Activated CD8-positive, alpha-beta memory T cell treated with anti-CD3 and anti-CD28 coated beads, Interleukin-2, amount 10 ng/mL, durations not matched to agents 7 days and 5 days (primary cell): ENCODE measurements around the gene INO80C. TPM values are rescaled to one million over a fixed set of nuclear protein-coding genes. Genes with fewer than 3 reads are reported as not detected.
"Not testable (repeated sequence)": the region's sequence is repeated elsewhere in the genome, so short reads cannot be mapped to it uniquely, and the experiment has no call there.

Experiments used
- ATAC-seq: fragments of 150-1000 bp; cut with Tn5 transposase; one replicate; pipeline ENCODE4 v1.10.0; 2021; ENCODE audit warnings: moderate library complexity
- CTCF ChIA-PET: fragments of 350-600 bp; sonication (Branson Sonifier 250); formaldehyde crosslinking; loops from one replicate; lab custom pipeline; 2021; ENCODE audit warnings: antibody characterized with exemption; lab: Charles Lee
- DNase-seq: peaks from one replicate; pipeline ENCODE4 v3.0.0-alpha.2; 2020
- H3K27ac Mint-ChIP-seq: one replicate; pipeline ENCODE4 v1.8.0; 2021; ENCODE audit warnings: mild to moderate bottlenecking, mixed read lengths
- H3K27me3 Mint-ChIP-seq: one replicate; pipeline ENCODE4 v1.8.0; 2021; ENCODE audit warnings: mixed read lengths
- H3K36me3 Mint-ChIP-seq: one replicate; pipeline ENCODE4 v1.8.0; 2021; ENCODE audit warnings: mild to moderate bottlenecking, mixed read lengths
- H3K4me1 Mint-ChIP-seq: one replicate; pipeline ENCODE4 v1.8.0; 2021; ENCODE audit warnings: mixed read lengths
- H3K4me3 Mint-ChIP-seq: one replicate; pipeline ENCODE4 v1.8.0; 2021; ENCODE audit warnings: mild to moderate bottlenecking, moderate library complexity, mixed read lengths
- H3K9me3 Mint-ChIP-seq: one replicate; pipeline ENCODE4 v1.8.0; 2022; ENCODE audit warnings: low read depth, mixed read lengths
- total RNA-seq, 2 experiments: library from RNA; stranded (reverse); gene quantifications; one replicate each; pipeline ENCODE4 v1.2.3, GENCODE V29; 2021

The INO80C gene
- total RNA-seq, 2 experiments from 2014 or later, result 18.5 TPM

- Mint-ChIP-seq H3K4me1 (peaks cover 6% of the 10 kb centered on the region), H3K27ac (no peak overlapping the region), H3K4me3 (no peak overlapping the region), H3K9me3 (no peaks in the 10 kb centered on the region), H3K27me3 (no peaks in the 10 kb centered on the region), H3K36me3 (peaks cover 11% of the 10 kb centered on the region)
- DNase-seq (no peak), ATAC-seq (no peak)
- CTCF ChIA-PET, result no interaction called here
These were observed 6.7 kb downstream of the INO80C start for GRCh38 chr18:35490894-35491699.

GRCh38 chr18:35489913-35490490 lies 7.8 kb downstream of the INO80C start:
- DNase-seq (no peak), ATAC-seq (no peak)
- H3K4me3 Mint-ChIP-seq, result no peak overlapping the region
- H3K27ac Mint-ChIP-seq, result no peak overlapping the region
- no peaks in the 10 kb centered on the region for H3K27me3 Mint-ChIP-seq
- no peaks in the 10 kb centered on the region for H3K9me3 Mint-ChIP-seq
- peaks cover 11% of the 10 kb centered on the region for H3K36me3 Mint-ChIP-seq
- H3K4me1 Mint-ChIP-seq, result peaks cover 1% of the 10 kb centered on the region
- CTCF ChIA-PET, result no interaction called here

- not testable (repeated sequence) for H3K27ac Mint-ChIP-seq, H3K4me1 Mint-ChIP-seq, DNase-seq, H3K4me3 Mint-ChIP-seq, H3K27me3 Mint-ChIP-seq, H3K9me3 Mint-ChIP-seq, ATAC-seq
- peaks cover 11% of the 10 kb centered on the region for H3K36me3 Mint-ChIP-seq
- CTCF ChIA-PET, result interaction anchor here (0.6 kb wide), 1 partner anchor 85 kb away, joined by 3 read pairs; no protein-coding TSS in a partner anchor
These were observed 8.5 kb downstream of the INO80C start for GRCh38 chr18:35489281-35489680.

- H3K27me3 Mint-ChIP-seq, DNase-seq, H3K4me3 Mint-ChIP-seq, H3K4me1 Mint-ChIP-seq, H3K27ac Mint-ChIP-seq, H3K9me3 Mint-ChIP-seq, ATAC-seq: not testable (repeated sequence)
- CTCF ChIA-PET, result interaction anchor here (1.4 kb wide), 1 partner anchor 9 kb away, joined by 3 read pairs; no protein-coding TSS in a partner anchor
- peaks cover 11% of the 10 kb centered on the region for H3K36me3 Mint-ChIP-seq
These were observed 9.4 kb downstream of the INO80C start for GRCh38 chr18:35488396-35488795.

GRCh38 chr18:35487525-35487924 lies 10.2 kb downstream of the INO80C start:
- not testable (repeated sequence) for H3K27ac Mint-ChIP-seq

GRCh38 chr18:35485852-35486251 lies 11.9 kb downstream of the INO80C start:
- no peak overlapping the region for H3K27ac Mint-ChIP-seq
- CTCF ChIA-PET, result no interaction called here
- ATAC-seq, result no peak

More at GRCh38 chr18:35487525-35487924, 10.2 kb downstream of the INO80C start:
- ATAC-seq, H3K4me3 Mint-ChIP-seq, DNase-seq, H3K9me3 Mint-ChIP-seq, H3K4me1 Mint-ChIP-seq, H3K27me3 Mint-ChIP-seq: not testable (repeated sequence)
- CTCF ChIA-PET, result interaction anchor here (1.4 kb wide), 1 partner anchor 8 kb away, joined by 3 read pairs; no protein-coding TSS in a partner anchor
- peaks cover 11% of the 10 kb centered on the region for H3K36me3 Mint-ChIP-seq

GRCh38 chr18:35484034-35484433 lies 13.7 kb downstream of the INO80C start:
- Mint-ChIP-seq H3K27me3 (no peaks in the 10 kb centered on the region), H3K4me1 (peaks cover 6% of the 10 kb centered on the region), H3K9me3 (no peaks in the 10 kb centered on the region), H3K27ac (no peak overlapping the region), H3K4me3 (no peak overlapping the region), H3K36me3 (peaks cover 11% of the 10 kb centered on the region)
- DNase-seq (no peak), ATAC-seq (no peak)
- CTCF ChIA-PET, result no interaction called here

More at GRCh38 chr18:35485852-35486251, 11.9 kb downstream of the INO80C start:
- Mint-ChIP-seq H3K36me3 (peaks cover 11% of the 10 kb centered on the region), H3K9me3 (no peaks in the 10 kb centered on the region), H3K4me1 (peaks cover 3% of the 10 kb centered on the region), H3K27me3 (no peaks in the 10 kb centered on the region), H3K4me3 (no peak overlapping the region)
- DNase-seq, result no peak

- DNase-seq (no peak), ATAC-seq (no peak)
- Mint-ChIP-seq H3K27me3 (no peaks in the 10 kb centered on the region), H3K9me3 (no peaks in the 10 kb centered on the region), H3K27ac (no peak overlapping the region), H3K36me3 (peaks cover under 1% of the 10 kb centered on the region), H3K4me1 (peaks cover 20% of the 10 kb centered on the region), H3K4me3 (no peak overlapping the region)
- CTCF ChIA-PET, result no interaction called here
These were observed 15.8 kb downstream of the INO80C start for GRCh38 chr18:35481960-35482366.

GRCh38 chr18:35479911-35480586 lies 17.7 kb downstream of the INO80C start:
- Mint-ChIP-seq H3K4me1 (peaks cover 20% of the 10 kb centered on the region), H3K27ac (no peak overlapping the region), H3K36me3 (peaks cover 3% of the 10 kb centered on the region), H3K27me3 (no peaks in the 10 kb centered on the region), H3K4me3 (no peak overlapping the region), H3K9me3 (no peaks in the 10 kb centered on the region)
- ATAC-seq (no peak), DNase-seq (no peak)
- CTCF ChIA-PET, result interaction anchor here (0.8 to 1.2 kb wide), 2 partner anchors 18 to 90 kb away, joined by 3 read pairs; no protein-coding TSS in a partner anchor

GRCh38 chr18:35478520-35479435 lies 19.0 kb downstream of the INO80C start:
- CTCF ChIA-PET, result interaction anchor here (0.9 to 1.3 kb wide), 2 partner anchors 10 to 14 kb away, joined by 3 to 4 read pairs; no protein-coding TSS in a partner anchor
- no peak overlapping the region for H3K27ac Mint-ChIP-seq
- H3K9me3 Mint-ChIP-seq, result no peaks in the 10 kb centered on the region
- peaks cover 18% of the 10 kb centered on the region for H3K4me1 Mint-ChIP-seq
- peak; percentile 74 for ATAC-seq
- H3K36me3 Mint-ChIP-seq, result peaks cover 8% of the 10 kb centered on the region
- peak; percentile 45 for DNase-seq
- H3K27me3 Mint-ChIP-seq, result no peaks in the 10 kb centered on the region
- H3K4me3 Mint-ChIP-seq, result no peak overlapping the region

- H3K27ac Mint-ChIP-seq, result no peak overlapping the region
- no peak overlapping the region for H3K4me3 Mint-ChIP-seq
- H3K36me3 Mint-ChIP-seq, result peaks cover 8% of the 10 kb centered on the region
- no peaks in the 10 kb centered on the region for H3K27me3 Mint-ChIP-seq
- H3K4me1 Mint-ChIP-seq, result peaks cover 16% of the 10 kb centered on the region
- DNase-seq, result no peak
- CTCF ChIA-PET, result interaction anchor here (1.3 kb wide), 1 partner anchor 13 kb away, joined by 4 read pairs; no protein-coding TSS in a partner anchor
- no peak for ATAC-seq
- no peaks in the 10 kb centered on the region for H3K9me3 Mint-ChIP-seq
These were observed 19.8 kb downstream of the INO80C start for GRCh38 chr18:35477974-35478373.

GRCh38 chr18:35477497-35477896 lies 20.3 kb downstream of the INO80C start:
- H3K36me3 Mint-ChIP-seq, result peaks cover 10% of the 10 kb centered on the region
- H3K27me3 Mint-ChIP-seq, result no peaks in the 10 kb centered on the region
- no peaks in the 10 kb centered on the region for H3K9me3 Mint-ChIP-seq
- no peak for ATAC-seq
- no peak overlapping the region for H3K27ac Mint-ChIP-seq
- no peak for DNase-seq
- CTCF ChIA-PET, result interaction anchor here (0.9 kb wide), 1 partner anchor 22 kb away, joined by 3 read pairs; no protein-coding TSS in a partner anchor
- no peak overlapping the region for H3K4me3 Mint-ChIP-seq
- peaks cover 16% of the 10 kb centered on the region for H3K4me1 Mint-ChIP-seq
